ENCODE data around the gene CHDH. TPM values are rescaled to one million over a fixed set of nuclear protein-coding genes. Genes with fewer than 3 reads are reported as not detected.

Gene CHDH
- polyA plus RNA-seq, 1 donor (not counting 4 experiments of a cell fraction or from before 2014, with no cell fraction given) = not detected

GRCh38 chr3:53843195-53844177 is 2.7 kb downstream of the CHDH start:
- DNase-seq (ENCODE audit: low read depth, low spot score) (no peak), FAIRE-seq (no peak)
- TF ChIP-seq CTCF (optimal IDR thresholded peaks at IDR 0.05 in 1 of 3, IDR thresholded peaks at IDR 0.05 in 1 of 3, conservative IDR thresholded peaks at IDR 0.05 in 1 of 3; ENCODE audit: extremely low read depth in 1 of 3, insufficient read depth in 2 of 3, low read length in 3 of 3) (no peak), EZH2 (IDR thresholded peaks at IDR 0.05; ENCODE audit: low read length) (no peak)
- Histone ChIP-seq H3K9ac (ENCODE audit: control insufficient read depth, extremely low read depth, insufficient read depth, low read length) (no peak overlapping the region), H3K9me1 (ENCODE audit: control insufficient read depth, extremely low read depth, insufficient read depth, low read length) (no peaks in the 10 kb centered on the region), H3K27ac (ENCODE audit: control insufficient read depth, insufficient read depth, low read length) (no peak overlapping the region), H4K20me1 (ENCODE audit: control insufficient read depth, extremely low read depth, insufficient read depth, low read length) (no peaks in the 10 kb centered on the region), H3K9me3 (ENCODE audit: control insufficient read depth, low read depth, low read length) (no peaks in the 10 kb centered on the region), H3K79me2 (ENCODE audit: control insufficient read depth, insufficient read depth, low read length) (no peaks in the 10 kb centered on the region), H3K36me3 (ENCODE audit: control insufficient read depth in 2 of 2, extremely low read depth in 1 of 2, insufficient read depth in 2 of 2, low read length in 2 of 2) (no peaks in the 10 kb centered on the region), H2AFZ (ENCODE audit: control insufficient read depth, low read length) (no peak overlapping the region), H3K4me1 (ENCODE audit: control insufficient read depth, extremely low read depth, insufficient read depth, low read length) (peaks cover 4% of the 10 kb centered on the region), H3K4me2 (ENCODE audit: control insufficient read depth, extremely low read depth, insufficient read depth, low read depth, low read length) (no peak overlapping the region), H3K4me3 (ENCODE audit: control insufficient read depth in 2 of 3, extremely low read depth in 1 of 3, insufficient read depth in 2 of 3, low read depth in 1 of 3, low read length in 3 of 3) (no peak overlapping the region), H3K27me3 (ENCODE audit: control insufficient read depth, extremely low read depth, insufficient read depth, low read length) (peaks cover 34% of the 10 kb centered on the region)
- dilution Hi-C loops (cut with MboI; ENCODE audit: extremely low pct_ligation_motif_present, low sequenced_read_pairs) = no loop called here

GRCh38 chr3:53842436-53843194 is 3.6 kb downstream of the CHDH start:
- dilution Hi-C loops (cut with MboI; ENCODE audit: extremely low pct_ligation_motif_present, low sequenced_read_pairs) = no loop called here
- Histone ChIP-seq H3K79me2 (ENCODE audit: control insufficient read depth, insufficient read depth, low read length) (no peaks in the 10 kb centered on the region), H3K9ac (ENCODE audit: control insufficient read depth, extremely low read depth, insufficient read depth, low read length) (no peak overlapping the region), H3K27me3 (ENCODE audit: control insufficient read depth, extremely low read depth, insufficient read depth, low read length) (peaks cover 33% of the 10 kb centered on the region), H3K4me2 (ENCODE audit: control insufficient read depth, extremely low read depth, insufficient read depth, low read depth, low read length) (no peak overlapping the region), H3K9me3 (ENCODE audit: control insufficient read depth, low read depth, low read length) (no peaks in the 10 kb centered on the region), H4K20me1 (ENCODE audit: control insufficient read depth, extremely low read depth, insufficient read depth, low read length) (no peaks in the 10 kb centered on the region), H3K27ac (ENCODE audit: control insufficient read depth, insufficient read depth, low read length) (no peak overlapping the region), H3K9me1 (ENCODE audit: control insufficient read depth, extremely low read depth, insufficient read depth, low read length) (no peaks in the 10 kb centered on the region), H3K36me3 (ENCODE audit: control insufficient read depth in 2 of 2, extremely low read depth in 1 of 2, insufficient read depth in 2 of 2, low read length in 2 of 2) (no peaks in the 10 kb centered on the region), H3K4me3 (ENCODE audit: control insufficient read depth in 2 of 3, extremely low read depth in 1 of 3, insufficient read depth in 2 of 3, low read depth in 1 of 3, low read length in 3 of 3) (no peak overlapping the region), H3K4me1 (ENCODE audit: control insufficient read depth, extremely low read depth, insufficient read depth, low read length) (peaks cover 4% of the 10 kb centered on the region), H2AFZ (ENCODE audit: control insufficient read depth, low read length) (no peak overlapping the region)
- FAIRE-seq = no peak
- TF ChIP-seq CTCF (optimal IDR thresholded peaks at IDR 0.05 in 1 of 3, IDR thresholded peaks at IDR 0.05 in 1 of 3, conservative IDR thresholded peaks at IDR 0.05 in 1 of 3; ENCODE audit: extremely low read depth in 1 of 3, insufficient read depth in 2 of 3, low read length in 3 of 3) (no peak), EZH2 (IDR thresholded peaks at IDR 0.05; ENCODE audit: low read length) (no peak)
- no peak for DNase-seq (ENCODE audit: low read depth, low spot score)

Data from keratinocyte (primary cell).